Measurements from ENCODE around the gene B3GNT9.
A peak's percentile ranks its signal among the peaks of the same experiment; 100 is the strongest.
"Not testable (repeated sequence)": the region's sequence is repeated elsewhere in the genome, so short reads cannot be mapped to it uniquely, and the experiment has no call there.

Gene B3GNT9

DNA sequence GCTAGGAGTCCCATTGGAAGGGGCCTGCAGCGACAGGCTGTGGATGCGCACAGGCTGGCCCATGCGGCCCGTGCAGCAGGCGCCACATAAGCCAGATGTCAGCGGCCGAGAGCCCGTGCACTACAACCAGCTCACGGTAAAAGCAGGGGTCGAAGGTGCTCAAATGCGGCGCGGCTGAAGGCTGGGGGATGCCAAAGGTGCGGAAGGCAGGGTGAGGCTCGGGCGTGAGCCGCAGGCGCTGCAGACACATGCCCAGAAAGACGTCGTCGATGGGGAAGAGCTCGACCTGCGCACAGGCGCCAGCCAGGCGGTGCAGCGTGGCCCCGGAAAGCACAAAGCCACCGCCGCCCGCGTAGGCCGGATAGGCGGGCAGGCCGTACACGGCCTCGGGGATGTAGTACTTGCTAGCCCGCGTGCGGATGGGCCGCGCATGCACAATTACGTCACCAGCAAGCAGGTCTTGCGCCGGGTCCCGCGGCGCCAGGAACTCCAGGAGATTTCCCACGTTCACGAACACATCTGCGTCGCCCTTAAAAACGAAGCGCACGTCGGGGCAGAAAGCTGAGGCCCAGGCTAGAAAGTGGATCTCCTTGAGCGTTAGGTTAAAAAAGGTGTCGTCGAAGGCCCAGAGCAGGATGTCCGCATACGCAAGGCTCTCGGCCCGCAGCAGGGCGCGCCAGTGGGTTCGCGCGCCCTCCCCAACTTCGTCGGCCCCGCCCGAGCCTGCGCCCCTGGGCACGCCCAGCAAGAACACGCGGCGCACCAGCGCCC is 1.3 kb downstream of the B3GNT9 start:
- DNase-seq, result no peak

DNA sequence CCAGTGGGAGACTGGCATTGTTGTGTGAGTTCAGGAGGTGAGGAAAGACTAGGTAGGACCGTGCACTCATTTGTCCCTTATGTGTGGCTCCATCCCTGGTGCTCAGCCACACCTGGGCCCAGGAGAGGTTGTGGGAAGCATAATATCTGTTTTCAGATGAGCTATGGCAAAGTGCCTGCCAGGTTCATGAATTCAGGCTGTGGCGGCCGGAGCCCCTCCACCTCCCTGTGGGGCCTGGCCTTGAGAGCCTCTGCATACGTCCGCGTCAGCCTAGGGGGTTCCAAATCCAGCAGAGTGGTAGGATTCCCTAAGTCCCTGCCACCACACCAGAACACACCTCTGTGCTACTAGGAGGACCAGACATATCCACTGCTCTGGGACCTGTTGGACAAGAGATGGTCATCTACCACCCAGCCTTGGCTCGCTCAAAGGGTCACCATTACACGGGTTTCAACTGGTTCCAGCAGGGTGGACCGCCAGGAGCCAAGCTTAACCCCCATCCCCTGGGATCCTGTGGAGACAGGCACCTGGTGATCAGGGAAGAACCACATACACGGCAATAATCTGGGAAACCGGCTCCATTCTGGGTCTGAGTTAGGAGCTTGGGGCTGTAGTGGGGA is 2.0 kb downstream of the B3GNT9 start:
- DNase-seq, result no peak

DNA sequence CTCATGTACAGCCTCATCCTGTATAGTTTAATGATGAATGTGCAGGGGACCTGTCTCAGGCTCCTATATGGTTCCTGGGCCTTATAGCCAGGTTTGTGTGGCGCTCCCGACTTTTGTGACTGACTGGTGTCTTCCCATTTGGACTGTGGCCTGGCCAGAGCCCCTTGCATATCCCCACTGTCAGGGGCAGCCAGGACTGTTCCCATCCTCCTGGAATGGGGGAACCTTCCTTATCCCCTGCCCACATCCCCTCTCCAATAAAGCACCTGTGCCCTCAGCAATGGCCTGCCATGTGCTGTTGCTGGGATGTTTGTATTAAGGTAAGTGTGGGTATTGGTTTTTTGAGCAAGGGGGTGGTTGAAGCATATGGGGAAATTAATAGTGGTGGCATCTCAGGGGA is 2.6 kb downstream of the B3GNT9 start:
- DNase-seq, result no peak

DNA sequence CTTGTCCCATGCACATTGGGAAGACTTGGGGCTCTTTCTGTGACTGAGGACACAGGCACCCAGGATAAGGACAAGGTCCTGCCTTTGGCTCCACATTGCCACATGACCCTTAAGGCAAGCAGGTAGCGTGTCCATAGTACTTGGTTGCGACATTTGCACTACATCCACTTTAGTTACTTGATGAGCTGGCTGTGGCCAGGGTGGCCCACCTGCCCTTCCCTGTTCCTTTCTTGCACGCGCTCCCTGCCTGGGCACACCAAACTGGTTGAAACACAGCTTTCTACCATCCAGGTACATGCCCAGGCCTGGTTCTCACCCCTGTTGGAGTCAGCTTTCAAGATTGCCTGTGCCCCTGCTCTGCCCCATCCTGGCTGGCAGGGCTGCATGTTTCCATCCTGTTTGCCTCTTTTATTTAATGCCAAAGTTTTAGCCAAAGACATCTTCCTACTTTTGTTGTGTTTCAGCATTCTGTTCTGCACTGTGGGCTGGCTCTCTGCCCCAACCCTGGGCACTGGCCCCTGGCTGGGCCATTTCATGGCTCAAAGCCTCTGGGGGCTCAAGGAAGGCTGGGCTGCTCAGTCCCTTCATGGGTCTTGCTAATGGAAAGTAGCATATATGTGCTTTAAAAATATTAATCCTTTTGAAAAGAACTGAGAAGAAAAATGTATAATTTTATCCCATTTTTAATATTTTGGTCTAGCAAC is 3.2 kb downstream of the B3GNT9 start:
- no peak for DNase-seq

DNA sequence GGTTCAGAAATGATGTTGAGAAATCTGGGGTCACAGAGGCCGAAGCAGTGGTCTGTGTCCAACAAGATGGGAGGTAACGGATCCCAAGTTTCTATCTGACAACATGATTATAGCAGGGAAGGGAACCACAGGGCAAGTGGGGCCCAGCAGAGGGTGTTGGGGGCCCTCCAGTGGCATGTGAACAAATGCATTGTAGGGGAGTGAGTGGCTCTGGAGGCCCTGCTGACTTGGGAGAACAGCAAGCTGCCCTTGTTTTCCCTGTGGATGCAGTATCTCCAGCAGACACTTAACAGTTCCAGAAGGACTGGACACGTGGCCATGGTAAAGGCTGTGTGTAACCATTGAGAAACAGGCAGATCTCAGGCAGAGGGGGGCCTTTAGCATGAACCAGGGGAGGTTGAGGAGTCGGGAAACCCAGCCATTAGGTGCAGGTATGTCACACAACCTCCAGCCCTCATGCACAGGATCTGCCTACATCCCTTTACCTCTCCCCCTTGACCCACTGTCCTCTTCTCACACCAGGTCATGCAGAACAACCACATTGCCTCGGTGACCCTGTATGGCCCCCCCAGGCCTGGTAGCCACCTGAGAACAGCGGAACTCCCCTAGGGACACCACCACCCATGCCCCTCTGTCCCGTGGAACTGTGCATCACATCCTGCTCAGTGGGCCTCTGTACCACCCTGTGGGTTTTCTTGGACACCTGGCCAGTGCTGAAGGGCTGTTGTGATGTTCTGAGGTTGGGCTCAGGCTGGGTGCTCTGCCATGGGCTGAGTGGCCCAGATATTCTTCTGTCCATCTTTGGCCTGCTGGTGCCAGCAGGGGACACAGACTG is 4.1 kb downstream of the B3GNT9 start:
- DNase-seq, result no peak

DNA sequence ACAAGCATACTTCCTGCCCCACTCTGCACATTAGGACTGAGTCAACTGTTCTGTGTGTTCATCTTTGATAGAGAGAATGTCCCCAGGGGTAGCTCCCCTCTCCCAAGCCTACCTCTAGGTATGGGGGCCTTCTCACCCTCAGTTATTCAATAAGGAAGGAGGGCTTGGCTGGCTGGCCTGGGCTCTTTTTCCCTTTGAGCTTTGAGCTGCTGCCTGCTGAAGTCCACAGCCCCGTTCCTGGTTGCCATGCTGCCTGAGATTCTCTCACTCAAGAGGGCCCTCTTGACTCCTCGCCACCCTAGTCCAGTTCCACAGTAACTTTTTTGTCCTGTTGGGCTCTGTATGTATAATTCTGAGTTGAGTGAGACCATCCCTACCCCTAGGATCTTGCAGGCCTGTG is 5.1 kb downstream of the B3GNT9 start:
- DNase-seq, result no peak

DNA sequence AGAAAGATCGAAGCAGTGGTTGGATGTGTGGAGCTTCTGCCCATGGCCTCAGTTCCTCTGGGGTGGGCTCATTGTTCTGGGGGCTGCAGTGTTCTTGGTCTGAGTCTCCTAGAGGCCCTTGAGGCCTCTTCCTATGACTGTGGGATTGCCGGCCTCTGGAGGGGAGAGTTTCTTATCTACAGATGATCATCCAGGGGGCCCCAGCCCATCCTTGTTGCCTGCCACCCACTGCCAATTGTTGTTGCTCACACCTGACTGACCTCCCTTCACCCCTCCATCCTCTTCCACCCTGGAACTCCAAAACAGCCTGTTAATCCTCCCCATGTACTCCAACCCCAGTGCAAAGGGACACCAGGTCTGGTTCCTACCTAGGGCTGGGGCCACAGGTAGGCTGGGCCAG is 5.9 kb downstream of the B3GNT9 start:
- no peak for DNase-seq

DNA sequence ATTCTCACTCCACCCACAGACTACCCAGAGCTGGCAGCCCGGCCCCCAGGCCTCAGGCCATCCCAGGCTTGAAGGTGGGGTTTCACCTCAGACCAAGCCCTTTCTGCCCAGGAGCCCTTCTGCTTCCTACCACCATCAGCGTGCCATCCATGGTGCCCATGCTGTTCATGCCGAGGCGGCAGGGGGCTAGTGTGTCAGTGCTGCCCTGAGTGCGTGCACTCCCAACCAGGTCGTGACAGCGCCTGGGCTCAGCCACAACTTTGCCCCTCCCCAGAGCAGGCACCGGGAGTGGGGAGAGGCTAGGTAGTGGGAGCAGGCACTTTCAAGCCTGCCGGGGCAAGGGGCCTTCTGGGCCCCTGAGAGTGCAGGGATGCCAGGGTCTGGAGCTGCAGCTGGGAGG is 8.5 kb downstream of the B3GNT9 start:
- DNase-seq, result no peak

DNA sequence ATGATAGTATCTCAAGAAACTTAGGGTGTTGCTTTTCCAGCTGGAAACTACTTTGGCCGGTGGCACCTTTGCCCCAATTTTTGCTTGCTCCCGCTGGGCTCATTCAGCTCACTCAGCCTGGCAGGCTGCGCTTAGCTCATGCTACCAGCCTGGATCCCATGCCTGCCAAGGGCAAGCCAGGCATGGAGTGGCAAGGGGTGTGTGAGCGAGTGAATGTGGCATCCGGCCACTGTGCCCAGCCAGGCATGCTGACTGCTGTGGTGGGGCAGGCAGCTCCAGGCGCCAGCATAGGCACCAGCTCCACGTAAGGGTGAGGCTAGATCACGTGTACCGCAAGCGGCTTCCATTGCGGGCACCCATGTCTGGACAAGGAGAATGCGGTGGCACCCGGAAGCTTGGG is 9.4 kb downstream of the B3GNT9 start:
- DNase-seq, result no peak

DNA sequence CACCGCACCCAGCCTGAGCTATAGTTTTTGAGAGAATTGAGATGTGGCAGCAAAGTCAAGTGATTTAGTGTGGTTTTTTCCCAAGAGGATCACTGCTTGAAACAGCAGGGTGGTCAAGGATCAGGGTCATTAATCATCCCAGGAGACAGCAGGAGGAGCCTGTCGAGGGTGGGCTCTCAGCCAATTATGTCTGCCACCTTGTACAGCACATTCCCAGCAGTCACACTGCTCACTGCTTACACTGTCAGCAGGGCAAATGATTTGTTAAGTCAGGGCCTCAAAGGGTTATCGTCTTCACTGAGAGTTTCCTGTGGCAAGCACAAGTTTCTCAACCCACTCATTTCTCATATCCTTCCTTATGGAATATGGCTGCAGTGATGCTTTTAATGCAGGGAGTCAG is 13.2 kb downstream of the B3GNT9 start:
- no peak for DNase-seq

DNA sequence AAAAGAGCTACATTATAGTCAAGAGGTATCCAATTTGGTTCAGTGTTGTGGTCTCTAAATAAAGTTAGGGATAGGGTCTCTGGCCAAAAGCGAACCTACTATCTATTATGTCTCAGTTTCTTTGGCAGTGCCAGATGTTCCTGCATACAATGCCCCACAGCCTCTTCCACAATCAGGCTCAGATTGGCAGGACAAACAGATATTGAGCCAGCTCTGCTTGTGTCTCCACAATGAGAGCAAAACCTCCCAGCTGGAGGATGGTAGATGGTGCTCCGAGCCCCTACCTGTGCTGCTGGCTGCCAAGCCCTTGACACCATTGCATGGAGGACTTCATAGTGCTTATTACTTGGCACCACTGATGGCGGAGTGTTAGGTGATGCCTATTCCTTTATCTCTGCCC is 21.4 kb downstream of the B3GNT9 start:
- DNase-seq, result no peak

DNA sequence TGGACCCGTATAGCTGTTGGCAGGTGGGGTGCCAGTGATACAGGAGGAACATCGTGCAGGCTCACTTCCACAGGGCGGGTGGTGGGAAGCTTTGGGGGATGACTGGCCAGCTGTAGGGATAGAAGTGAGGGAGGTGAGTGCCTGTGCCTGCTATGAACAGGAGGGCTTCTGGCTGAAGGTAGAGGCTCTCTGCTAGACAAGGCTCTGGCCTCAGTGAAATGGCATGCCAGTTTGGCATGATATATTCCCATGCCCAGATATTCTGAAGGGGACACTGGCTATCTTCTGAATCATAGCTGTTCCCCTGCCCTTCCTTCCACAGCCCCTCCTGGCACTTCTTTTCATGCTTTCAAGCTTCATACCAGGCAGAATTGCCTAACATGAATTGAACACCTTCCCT is 21.9 kb downstream of the B3GNT9 start:
- no peak for DNase-seq

DNA sequence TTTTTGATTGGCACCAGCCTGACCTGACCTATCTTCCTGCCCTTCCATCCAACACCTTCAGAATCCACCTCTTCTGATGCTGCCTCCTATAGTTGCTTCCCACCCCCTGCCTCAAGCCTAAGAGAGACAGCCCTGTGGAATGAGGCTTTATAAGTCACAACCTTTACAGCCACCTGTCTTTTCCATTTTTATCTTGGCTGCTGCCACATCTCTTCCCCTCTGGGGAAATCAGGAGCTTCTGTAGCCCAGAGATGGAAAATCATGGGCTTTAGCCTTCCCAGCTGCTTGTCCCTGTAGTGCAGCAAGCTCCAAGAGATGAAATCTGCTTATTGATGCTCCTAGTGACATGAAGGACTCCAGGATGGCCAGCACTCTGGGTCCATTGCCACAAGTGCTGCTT is 22.4 kb downstream of the B3GNT9 start:
- no peak for DNase-seq

DNA sequence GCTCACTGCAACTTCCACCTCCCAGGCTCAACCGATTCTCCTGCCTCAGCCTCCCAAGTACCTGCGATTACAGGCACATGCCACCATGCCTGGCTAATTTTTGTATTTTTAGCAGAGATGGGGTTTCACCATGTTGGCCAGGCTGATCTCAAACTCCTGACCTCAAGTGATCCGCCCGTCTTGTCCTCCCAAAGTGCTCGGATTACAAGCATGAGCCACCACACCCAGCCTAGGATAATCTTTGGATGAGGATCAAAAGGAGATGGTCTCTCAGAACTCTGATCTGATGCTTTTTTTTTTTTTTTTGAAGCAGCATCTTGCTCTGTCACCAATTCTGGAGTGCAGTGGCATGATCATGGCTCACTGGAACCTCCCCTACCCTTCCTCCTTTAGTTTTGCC is 28.0 kb downstream of the B3GNT9 start:
- not testable (repeated sequence) for DNase-seq

DNA sequence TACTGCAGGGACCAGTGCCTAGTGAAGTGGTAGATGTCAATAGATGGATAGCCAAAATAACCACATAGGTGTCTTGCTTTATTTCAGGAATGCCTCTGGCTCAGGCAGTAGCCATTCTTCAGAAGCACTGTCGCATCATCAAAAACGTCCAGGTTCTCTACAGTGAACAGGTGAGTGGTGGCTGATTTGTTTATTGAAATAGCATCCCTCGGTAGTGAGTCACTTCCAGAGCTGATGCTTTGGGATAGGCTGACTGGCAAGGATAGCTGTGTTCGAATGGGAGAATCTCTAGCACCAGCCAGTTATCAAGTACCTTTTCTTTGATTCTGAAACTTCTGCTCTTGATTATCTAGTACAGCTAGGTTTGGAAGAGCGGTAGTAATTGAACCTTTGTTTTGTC is 30.8 kb downstream of the B3GNT9 start:
- DNase-seq, result no peak

DNA sequence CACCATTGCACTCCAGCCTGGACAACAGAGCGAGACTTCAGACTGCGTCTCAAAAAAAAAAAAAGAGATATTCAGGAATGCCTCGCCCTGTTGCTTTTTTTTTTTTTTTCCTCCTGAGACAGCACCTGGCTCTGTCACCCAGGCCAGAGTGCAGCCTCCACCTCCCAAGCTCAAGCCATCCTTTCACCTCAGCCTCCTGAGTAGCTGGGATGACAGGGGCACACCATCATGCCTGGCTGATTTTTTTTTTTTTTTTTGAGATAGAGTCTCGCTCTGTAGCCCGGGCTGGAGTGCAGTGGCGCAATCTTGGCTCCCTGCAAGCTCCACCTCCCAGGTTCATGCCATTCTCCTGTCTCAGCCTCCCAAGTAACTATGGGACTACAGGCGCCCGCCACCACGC is 33.1 kb downstream of the B3GNT9 start:
- no peak for DNase-seq

DNA sequence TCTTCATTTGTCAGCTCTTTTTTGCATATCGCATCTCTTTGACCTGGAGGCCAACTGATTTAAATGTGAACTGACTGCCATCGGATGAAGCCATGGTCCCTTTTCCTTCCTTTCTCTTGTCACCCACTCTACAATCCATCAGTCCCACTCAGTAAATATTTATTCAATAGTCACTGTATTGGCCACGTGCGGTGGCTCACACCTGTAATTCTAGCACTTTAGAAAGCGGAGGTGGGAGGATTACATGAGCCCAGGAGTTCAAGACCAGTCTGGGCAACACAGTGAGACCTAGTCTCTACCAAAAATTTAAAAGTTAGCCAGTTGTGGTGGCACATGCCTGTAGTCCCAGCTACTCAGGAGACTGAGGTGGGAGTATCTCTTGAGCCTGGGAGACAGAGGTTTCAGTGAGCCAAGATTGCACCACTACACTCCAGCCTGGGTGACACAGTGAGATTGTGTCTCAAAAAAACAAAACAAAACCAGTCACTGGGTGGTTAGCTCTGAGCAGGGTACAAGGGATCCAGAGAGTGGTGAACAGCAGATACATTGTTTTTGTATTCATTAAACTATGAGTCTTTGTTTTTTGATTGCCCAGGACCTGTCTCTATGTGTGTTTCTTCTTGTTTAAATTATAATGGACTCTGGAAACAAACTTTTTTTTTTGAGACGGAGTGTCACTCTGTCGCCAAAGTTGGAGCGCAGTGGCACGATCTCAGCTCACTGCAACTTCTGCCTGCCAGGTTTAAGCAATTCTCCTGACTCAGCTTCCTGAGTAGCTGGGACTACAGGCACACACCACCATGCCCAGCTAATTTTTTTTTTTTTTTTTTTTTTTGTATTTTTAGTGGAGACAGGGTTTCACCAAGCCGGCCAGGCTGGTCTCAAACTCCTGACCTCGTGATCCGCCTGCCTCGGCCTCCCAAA is 34.1 kb downstream of the B3GNT9 start:
- no peak for DNase-seq

DNA sequence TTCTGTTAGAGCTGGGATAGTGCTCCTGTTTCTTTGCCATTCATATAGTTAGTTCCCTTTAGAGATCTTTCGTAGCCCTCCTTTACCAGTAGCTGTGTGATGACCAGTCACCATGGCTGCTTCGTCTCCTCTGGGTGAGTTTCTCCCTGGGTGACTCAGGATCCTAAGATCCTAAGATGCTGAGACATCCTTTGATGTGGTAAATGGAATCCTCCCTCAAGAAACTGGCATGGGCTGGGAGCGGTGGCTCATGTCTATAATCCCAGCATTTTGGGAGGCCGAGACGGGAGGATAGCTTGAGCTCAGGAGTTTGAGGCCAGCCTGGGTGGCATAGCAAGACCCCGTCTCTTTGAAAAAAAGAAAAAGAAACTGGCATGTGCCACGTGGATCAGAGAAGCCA is 35.2 kb downstream of the B3GNT9 start:
- peak; percentile 54 for DNase-seq

DNA sequence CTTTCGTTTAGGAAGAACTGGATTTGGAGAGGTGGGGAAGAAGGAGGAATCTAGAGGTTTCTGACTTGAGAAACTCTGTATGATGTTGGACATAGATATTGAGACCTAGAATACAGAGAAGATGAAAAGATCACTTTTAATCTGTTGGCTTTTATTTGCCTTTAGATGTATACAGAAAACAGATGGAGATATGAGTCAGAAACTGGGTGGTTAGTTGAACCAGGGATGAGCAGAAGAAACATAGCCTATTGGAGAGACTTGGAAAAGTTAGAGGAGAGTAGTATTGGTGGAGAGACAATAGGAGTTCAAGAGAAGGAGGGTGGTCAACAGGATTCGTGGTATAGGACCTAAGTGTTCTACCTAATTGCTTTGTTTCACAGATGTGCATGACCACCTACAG is 36.0 kb downstream of the B3GNT9 start:
- no peak for DNase-seq

DNA sequence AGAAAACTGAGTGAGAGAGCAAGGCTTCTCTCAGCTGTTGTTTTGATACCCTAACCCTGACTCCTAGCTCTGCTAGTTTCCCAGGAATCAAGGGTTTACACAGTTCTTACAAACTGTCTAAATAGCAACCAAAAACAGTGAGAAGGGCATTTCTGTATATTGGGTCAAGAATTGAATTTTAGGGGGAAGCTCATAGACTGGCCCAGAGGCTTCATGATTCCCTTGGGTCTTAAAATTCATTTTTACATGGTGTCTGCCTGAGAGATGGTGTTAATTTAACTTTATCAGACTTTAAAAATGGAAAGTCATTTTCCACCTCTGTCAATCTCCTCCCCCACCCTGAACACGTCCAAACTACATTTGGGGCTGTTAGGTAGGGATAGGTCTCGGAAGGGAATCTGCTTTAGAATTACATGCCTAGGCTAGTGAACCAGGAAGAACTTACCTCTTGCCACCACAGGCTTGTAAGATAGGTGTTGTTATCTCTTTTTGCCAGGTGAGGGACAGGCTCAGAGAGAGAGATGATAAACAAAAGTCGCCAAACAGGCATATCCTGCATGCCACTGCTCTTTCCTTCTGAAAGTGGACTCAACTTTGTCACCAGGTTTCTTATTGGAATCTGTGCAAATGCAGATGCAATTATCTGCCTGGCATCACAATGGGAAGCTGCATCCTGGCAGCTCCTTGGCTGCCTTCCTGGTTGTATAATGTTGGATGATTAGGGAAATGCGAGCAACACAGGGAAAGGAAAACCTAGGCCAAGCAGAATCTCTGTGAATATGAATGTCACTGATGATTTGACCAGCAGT is 38.0 kb downstream of the B3GNT9 start:
- no peak for DNase-seq

DNA sequence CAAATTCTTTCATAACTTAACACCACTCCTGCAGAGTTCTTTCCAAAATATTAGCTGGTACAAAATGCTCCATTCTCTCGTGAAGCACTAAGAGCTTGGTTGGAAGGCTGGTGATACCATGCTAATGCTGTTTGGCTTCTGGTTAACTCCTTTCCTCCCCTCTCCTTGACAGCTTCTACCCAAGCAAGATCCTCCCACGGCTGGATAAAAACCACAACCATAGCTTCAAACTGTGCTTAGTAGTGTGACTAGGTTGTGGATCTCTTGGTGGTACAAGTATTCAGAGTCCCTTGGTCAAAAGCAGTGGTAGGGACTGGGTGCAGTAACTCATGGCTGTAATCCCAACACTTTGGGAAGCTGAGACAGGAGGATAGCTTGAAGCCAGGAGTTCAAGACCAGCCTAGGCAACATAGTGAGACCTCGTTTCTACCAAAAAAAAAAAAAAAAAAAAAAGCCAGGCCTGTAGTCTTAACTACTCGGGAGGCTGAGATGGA is 38.8 kb downstream of the B3GNT9 start:
- DNase-seq, result no peak
